ENCODE results near the gene PITPNB. TPM values are rescaled to one million over a fixed set of nuclear protein-coding genes. Genes with fewer than 3 reads are reported as not detected.
A peak's percentile ranks its signal among the peaks of the same experiment; 100 is the strongest.

Gene PITPNB
- total RNA-seq, 1 experiment from 2014 or later: 70.7 TPM

DNA sequence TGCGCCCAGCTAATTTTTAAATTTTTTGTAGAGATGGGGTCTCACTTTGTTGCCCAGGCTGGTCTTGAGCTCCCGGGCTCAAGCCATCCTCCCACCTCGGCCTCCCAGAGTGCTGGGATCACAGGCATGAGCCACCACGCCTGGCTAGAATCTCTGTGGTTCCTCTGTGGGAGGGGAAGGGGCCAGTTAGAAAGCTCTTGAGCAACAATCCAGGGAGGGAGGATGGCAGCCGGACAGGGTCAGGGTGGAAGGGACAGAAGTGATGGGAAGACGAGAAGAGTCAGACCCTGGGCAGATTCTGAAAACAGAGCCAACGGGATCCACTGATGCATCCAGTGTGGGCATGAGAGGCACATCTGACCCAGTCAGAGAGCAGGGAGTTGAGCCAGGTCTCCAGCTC lies 78.6 kb downstream of the PITPNB start (continued):
- TF ChIP-seq ZNF138 (CRISPR knock-in tag; conservative IDR thresholded peaks at IDR 0.05): no peak

DNA sequence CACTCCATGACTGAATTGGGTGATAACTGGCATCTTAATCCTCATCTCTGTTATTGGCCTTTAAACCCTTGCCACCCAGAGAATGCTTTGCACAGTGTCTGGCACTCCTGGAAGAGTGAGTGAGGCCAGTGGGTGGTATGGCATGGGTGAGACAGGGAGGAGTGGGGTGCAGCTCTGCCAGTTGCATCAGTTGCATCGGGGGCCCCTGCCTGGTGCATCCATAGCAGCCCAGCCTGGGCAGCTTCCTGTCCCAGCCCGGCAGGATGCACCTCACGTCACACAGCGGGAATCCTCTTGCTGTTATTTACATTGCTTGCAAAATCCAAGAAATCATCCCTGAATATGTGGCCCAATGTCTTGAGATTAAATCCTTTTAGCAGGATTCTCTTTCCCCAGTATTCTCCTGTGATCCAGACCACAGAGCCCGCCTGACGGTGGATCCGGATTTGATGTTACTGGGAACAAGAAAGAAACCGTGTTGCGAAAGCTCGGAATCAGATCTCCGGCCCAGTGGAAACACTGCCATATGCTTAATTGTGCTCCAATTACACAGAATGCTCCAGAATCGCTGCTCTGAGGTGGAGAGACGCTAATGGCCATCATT lies 79.9 kb downstream of the PITPNB start:
- peaks cover 16% of the 10 kb centered on the region for H3K36me3 Mint-ChIP-seq
- POLR2A ChIA-PET: no interaction called here
- ATAC-seq (no peak), DNase-seq (ENCODE audit: low spot score) (no peak)
- 0 out of 2 replicates have a peak, but pooled peaks cover 3% of the 10 kb centered on the region for H3K27me3 Mint-ChIP-seq (ENCODE audit: low read depth)
- H3K4me1 Mint-ChIP-seq: peaks cover 41% of the 10 kb centered on the region
- H3K27ac Mint-ChIP-seq: no peak overlapping the region
- H3K4me3 Mint-ChIP-seq: no peak overlapping the region
- peaks cover 17% of the 10 kb centered on the region for H3K9me3 Mint-ChIP-seq
- no peak for TF ChIP-seq ZNF416 (CRISPR knock-in tag; IDR thresholded peaks at IDR 0.05)
- TF ChIP-seq, protein P1, sequence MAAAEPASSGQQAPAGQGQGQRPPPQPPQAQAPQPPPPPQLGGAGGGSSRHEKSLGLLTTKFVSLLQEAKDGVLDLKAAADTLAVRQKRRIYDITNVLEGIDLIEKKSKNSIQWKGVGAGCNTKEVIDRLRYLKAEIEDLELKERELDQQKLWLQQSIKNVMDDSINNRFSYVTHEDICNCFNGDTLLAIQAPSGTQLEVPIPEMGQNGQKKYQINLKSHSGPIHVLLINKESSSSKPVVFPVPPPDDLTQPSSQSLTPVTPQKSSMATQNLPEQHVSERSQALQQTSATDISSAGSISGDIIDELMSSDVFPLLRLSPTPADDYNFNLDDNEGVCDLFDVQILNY (CRISPR knock-in tag; IDR thresholded peaks at IDR 0.05): no peak
- TF ChIP-seq, protein P2, sequence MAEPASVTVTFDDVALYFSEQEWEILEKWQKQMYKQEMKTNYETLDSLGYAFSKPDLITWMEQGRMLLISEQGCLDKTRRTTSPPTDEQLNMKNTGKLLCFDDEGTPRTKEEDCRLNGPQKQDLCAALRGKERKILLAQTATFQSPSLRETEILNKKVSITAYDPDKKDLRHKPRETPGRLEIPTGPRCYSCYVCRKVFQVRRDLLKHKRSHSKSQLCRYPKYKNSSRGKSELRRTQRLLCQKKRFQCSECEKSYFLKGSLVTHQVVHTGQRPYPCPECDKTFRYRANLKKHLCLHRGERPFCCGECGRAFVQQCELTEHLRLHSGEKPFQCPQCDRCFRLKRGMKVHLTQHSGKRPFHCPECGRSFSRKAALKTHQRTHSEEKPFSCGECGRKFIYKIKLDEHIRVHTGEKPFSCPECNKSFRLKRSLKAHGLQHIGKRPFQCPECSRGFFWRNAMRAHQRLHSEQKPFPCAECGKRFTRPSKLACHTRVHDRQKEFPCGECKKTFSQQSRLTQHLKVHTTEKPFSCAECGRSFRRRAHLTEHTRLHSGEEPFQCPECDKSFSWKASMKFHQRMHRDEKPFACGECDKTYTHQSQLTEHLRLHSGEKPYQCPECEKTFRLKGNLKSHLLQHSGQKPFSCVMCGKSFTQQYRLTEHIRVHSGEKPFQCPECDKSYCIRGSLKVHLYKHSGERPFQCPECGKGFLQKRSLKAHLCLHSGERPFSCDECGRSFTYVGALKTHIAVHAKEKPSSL (CRISPR knock-in tag; conservative IDR thresholded peaks at IDR 0.05): no peak
- no peak for TF ChIP-seq ATF1 (CRISPR knock-in tag; IDR thresholded peaks at IDR 0.05)
- no peak for TF ChIP-seq CREM (CRISPR knock-in tag; IDR thresholded peaks at IDR 0.05)
- no peak for TF ChIP-seq GRHL2 (CRISPR knock-in tag; IDR thresholded peaks at IDR 0.05; ENCODE audit: insufficient replicate concordance, severe bottlenecking)
- CTCF ChIA-PET: interaction anchor here (1.2 kb wide), 1 partner anchor 48 kb away, joined by 3 read pairs; no protein-coding TSS in a partner anchor

DNA sequence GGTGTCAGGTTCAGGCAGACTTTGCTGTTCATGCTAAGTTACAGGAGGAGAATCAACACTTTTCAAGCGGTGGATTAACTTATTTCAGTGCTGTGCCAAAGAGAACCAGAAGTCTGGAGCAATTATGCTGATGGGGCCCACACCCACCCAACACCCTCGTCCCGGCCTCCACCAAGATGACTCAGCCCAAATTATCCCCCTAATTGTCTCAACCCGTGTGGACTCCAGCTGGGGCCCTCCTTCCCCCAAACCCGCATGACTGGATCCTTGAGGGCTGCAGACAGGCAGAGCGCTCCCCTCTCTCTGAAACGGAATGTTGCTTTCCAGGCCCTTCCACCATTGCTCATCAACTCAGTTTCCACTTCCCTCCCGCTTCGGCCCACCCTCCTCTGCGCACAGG lies 82.9 kb downstream of the PITPNB start:
- peak; percentile 38 for ATAC-seq

DNA sequence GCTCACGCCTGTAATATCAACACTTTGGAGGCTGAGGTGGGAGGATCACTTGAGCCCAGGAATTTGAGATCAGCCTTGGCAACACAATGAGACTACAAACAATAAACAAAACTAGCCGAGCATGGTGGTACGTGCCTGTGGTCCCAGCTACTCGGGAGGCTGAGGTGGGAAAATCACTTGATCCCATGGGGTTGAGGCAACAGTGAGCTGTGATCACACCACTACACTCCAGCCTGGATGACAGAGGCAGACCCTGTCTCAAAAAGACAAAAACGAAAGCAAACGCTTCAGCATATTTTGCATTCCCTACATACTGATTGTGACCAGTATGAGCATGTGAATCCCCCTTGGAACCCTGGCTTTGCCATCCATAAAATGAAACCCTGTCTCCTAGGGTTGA lies 83.6 kb downstream of the PITPNB start:
- H3K4me3 Mint-ChIP-seq: no peak overlapping the region
- TF ChIP-seq ZNF232 (CRISPR knock-in tag; IDR thresholded peaks at IDR 0.05) (no peak), SP1 (CRISPR knock-in tag; conservative IDR thresholded peaks at IDR 0.05) (no peak), ZBTB21 (CRISPR knock-in tag; IDR thresholded peaks at IDR 0.05; ENCODE audit: borderline replicate concordance) (no peak)
- TF ChIP-seq, protein P3, sequence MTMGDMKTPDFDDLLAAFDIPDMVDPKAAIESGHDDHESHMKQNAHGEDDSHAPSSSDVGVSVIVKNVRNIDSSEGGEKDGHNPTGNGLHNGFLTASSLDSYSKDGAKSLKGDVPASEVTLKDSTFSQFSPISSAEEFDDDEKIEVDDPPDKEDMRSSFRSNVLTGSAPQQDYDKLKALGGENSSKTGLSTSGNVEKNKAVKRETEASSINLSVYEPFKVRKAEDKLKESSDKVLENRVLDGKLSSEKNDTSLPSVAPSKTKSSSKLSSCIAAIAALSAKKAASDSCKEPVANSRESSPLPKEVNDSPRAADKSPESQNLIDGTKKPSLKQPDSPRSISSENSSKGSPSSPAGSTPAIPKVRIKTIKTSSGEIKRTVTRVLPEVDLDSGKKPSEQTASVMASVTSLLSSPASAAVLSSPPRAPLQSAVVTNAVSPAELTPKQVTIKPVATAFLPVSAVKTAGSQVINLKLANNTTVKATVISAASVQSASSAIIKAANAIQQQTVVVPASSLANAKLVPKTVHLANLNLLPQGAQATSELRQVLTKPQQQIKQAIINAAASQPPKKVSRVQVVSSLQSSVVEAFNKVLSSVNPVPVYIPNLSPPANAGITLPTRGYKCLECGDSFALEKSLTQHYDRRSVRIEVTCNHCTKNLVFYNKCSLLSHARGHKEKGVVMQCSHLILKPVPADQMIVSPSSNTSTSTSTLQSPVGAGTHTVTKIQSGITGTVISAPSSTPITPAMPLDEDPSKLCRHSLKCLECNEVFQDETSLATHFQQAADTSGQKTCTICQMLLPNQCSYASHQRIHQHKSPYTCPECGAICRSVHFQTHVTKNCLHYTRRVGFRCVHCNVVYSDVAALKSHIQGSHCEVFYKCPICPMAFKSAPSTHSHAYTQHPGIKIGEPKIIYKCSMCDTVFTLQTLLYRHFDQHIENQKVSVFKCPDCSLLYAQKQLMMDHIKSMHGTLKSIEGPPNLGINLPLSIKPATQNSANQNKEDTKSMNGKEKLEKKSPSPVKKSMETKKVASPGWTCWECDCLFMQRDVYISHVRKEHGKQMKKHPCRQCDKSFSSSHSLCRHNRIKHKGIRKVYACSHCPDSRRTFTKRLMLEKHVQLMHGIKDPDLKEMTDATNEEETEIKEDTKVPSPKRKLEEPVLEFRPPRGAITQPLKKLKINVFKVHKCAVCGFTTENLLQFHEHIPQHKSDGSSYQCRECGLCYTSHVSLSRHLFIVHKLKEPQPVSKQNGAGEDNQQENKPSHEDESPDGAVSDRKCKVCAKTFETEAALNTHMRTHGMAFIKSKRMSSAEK (CRISPR knock-in tag; IDR thresholded peaks at IDR 0.05; ENCODE audit: borderline replicate concordance): no peak
- TF ChIP-seq, protein P4, sequence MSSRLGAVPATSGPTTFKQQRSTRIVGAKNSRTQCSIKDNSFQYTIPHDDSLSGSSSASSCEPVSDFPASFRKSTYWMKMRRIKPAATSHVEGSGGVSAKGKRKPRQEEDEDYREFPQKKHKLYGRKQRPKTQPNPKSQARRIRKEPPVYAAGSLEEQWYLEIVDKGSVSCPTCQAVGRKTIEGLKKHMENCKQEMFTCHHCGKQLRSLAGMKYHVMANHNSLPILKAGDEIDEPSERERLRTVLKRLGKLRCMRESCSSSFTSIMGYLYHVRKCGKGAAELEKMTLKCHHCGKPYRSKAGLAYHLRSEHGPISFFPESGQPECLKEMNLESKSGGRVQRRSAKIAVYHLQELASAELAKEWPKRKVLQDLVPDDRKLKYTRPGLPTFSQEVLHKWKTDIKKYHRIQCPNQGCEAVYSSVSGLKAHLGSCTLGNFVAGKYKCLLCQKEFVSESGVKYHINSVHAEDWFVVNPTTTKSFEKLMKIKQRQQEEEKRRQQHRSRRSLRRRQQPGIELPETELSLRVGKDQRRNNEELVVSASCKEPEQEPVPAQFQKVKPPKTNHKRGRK (CRISPR knock-in tag; IDR thresholded peaks at IDR 0.05; ENCODE audit: borderline replicate concordance): no peak
- ChIA-PET POLR2A (no interaction called here), CTCF (no interaction called here)
- H3K27ac Mint-ChIP-seq: no peak overlapping the region
- DNase-seq (ENCODE audit: low spot score): peak; percentile 7
- H3K9me3 Mint-ChIP-seq: peaks cover 17% of the 10 kb centered on the region
- peaks cover 16% of the 10 kb centered on the region for H3K36me3 Mint-ChIP-seq
- H3K4me1 Mint-ChIP-seq: peaks cover 33% of the 10 kb centered on the region
- 0 out of 2 replicates have a peak, but pooled peaks cover 3% of the 10 kb centered on the region for H3K27me3 Mint-ChIP-seq (ENCODE audit: low read depth)
- ATAC-seq: 0 out of 2 replicates have a peak, but pooled peaks have one; percentile 20

More for the DNA sequence above, 82.9 kb downstream of the PITPNB start:
- peaks cover 33% of the 10 kb centered on the region for H3K4me1 Mint-ChIP-seq
- no peak for DNase-seq (ENCODE audit: low spot score)
- no peak overlapping the region for H3K4me3 Mint-ChIP-seq
- peaks cover 16% of the 10 kb centered on the region for H3K36me3 Mint-ChIP-seq
- ChIA-PET POLR2A (no interaction called here), CTCF (no interaction called here)
- peaks cover 17% of the 10 kb centered on the region for H3K9me3 Mint-ChIP-seq
- no peak for TF ChIP-seq NR2C2 (CRISPR knock-in tag; IDR thresholded peaks at IDR 0.05)
- TF ChIP-seq GABPB1 (CRISPR knock-in tag; IDR thresholded peaks at IDR 0.05): no peak
- TF ChIP-seq ZNF219 (CRISPR knock-in tag; IDR thresholded peaks at IDR 0.05; ENCODE audit: borderline replicate concordance): no peak
- TF ChIP-seq GTF2I (CRISPR knock-in tag; conservative IDR thresholded peaks at IDR 0.05): no peak
- TF ChIP-seq ZNF232 (CRISPR knock-in tag; IDR thresholded peaks at IDR 0.05): no peak
- TF ChIP-seq, protein P5, sequence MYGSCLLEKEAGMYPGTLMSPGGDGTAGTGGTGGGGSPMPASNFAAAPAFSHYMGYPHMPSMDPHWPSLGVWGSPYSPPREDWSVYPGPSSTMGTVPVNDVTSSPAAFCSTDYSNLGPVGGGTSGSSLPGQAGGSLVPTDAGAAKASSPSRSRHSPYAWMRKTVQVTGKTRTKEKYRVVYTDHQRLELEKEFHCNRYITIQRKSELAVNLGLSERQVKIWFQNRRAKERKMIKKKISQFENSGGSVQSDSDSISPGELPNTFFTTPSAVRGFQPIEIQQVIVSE (CRISPR knock-in tag; IDR thresholded peaks at IDR 0.05; ENCODE audit: borderline replicate concordance): no peak
- 0 out of 2 replicates have a peak, but pooled peaks cover 3% of the 10 kb centered on the region for H3K27me3 Mint-ChIP-seq (ENCODE audit: low read depth)
- no peak overlapping the region for H3K27ac Mint-ChIP-seq

All from WTC11 (cell line).